ENCODE measurements around the gene PAX7. TPM values are rescaled to one million over a fixed set of nuclear protein-coding genes. Genes with fewer than 3 reads are reported as not detected.

PAX7 gene
- total RNA-seq, 1 donor from 2014 or later, result 0.05 TPM

DNA sequence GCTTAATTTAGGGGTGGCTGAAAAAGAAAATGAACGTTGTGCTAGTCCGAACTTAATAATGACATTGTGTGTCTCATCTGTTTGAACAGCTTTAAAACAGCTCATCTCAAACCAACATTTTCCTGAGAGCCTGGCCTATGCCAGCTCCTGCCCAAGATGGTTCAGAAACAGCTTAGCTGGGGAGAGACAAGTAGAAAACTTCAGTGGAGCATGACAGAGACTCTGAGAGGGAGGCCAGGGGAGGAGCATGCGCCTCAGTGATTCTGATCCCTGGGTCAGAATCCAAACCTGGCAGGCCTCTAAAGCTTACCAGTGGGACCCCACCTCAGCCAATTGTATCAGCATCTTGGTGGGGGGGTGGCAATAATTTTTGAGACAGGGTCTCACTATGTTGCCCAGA lies 129.5 kb downstream of the PAX7 start:
- no peak overlapping the region for H3K4me2 ChIP-seq (ENCODE audit: low read length)
- H2AFZ ChIP-seq (ENCODE audit: low read depth, low read length), result no peak overlapping the region
- TF ChIP-seq, protein P1, sequence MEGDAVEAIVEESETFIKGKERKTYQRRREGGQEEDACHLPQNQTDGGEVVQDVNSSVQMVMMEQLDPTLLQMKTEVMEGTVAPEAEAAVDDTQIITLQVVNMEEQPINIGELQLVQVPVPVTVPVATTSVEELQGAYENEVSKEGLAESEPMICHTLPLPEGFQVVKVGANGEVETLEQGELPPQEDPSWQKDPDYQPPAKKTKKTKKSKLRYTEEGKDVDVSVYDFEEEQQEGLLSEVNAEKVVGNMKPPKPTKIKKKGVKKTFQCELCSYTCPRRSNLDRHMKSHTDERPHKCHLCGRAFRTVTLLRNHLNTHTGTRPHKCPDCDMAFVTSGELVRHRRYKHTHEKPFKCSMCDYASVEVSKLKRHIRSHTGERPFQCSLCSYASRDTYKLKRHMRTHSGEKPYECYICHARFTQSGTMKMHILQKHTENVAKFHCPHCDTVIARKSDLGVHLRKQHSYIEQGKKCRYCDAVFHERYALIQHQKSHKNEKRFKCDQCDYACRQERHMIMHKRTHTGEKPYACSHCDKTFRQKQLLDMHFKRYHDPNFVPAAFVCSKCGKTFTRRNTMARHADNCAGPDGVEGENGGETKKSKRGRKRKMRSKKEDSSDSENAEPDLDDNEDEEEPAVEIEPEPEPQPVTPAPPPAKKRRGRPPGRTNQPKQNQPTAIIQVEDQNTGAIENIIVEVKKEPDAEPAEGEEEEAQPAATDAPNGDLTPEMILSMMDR (IDR thresholded peaks at IDR 0.05; ENCODE audit: insufficient read depth, low read depth, low read length), result no peak
- no peak for TF ChIP-seq EZH2 (IDR thresholded peaks at IDR 0.05; ENCODE audit: insufficient read depth, low read length)
- FAIRE-seq (no peak), DNase-seq (ENCODE audit: low read depth) (no peak)
- H3K27ac ChIP-seq (ENCODE audit: low read depth, low read length), result no peak overlapping the region
- peaks cover 2% of the 10 kb centered on the region for H3K9me3 ChIP-seq (ENCODE audit: insufficient read depth, low read depth, low read length)
- H3K4me3 ChIP-seq (ENCODE audit: insufficient read depth, low read depth, low read length), result no peak overlapping the region
- H3K36me3 ChIP-seq (ENCODE audit: insufficient read depth, low read length), result no peaks in the 10 kb centered on the region
- no peaks in the 10 kb centered on the region for H4K20me1 ChIP-seq (ENCODE audit: insufficient read depth, low read length)
- no peaks in the 10 kb centered on the region for H3K4me1 ChIP-seq (ENCODE audit: insufficient read depth, low read length)
- H3K9ac ChIP-seq (ENCODE audit: low read length), result no peak overlapping the region
- Mint-ChIP-seq H3K27ac (ENCODE audit: unreplicated experiment) (no peak overlapping the region), H3K4me3 (ENCODE audit: unreplicated experiment) (no peak overlapping the region), H3K36me3 (ENCODE audit: low read depth, unreplicated experiment) (no peaks in the 10 kb centered on the region), H3K4me1 (ENCODE audit: low read depth, unreplicated experiment) (no peaks in the 10 kb centered on the region), H3K9me3 (ENCODE audit: unreplicated experiment) (peaks cover 10% of the 10 kb centered on the region), H3K27me3 (ENCODE audit: low read depth, unreplicated experiment) (peaks cover 61% of the 10 kb centered on the region)
- no peaks in the 10 kb centered on the region for H3K27me3 ChIP-seq (ENCODE audit: insufficient read depth, low read length)
- H3K79me2 ChIP-seq (ENCODE audit: insufficient read depth, low read length), result no peaks in the 10 kb centered on the region

DNA sequence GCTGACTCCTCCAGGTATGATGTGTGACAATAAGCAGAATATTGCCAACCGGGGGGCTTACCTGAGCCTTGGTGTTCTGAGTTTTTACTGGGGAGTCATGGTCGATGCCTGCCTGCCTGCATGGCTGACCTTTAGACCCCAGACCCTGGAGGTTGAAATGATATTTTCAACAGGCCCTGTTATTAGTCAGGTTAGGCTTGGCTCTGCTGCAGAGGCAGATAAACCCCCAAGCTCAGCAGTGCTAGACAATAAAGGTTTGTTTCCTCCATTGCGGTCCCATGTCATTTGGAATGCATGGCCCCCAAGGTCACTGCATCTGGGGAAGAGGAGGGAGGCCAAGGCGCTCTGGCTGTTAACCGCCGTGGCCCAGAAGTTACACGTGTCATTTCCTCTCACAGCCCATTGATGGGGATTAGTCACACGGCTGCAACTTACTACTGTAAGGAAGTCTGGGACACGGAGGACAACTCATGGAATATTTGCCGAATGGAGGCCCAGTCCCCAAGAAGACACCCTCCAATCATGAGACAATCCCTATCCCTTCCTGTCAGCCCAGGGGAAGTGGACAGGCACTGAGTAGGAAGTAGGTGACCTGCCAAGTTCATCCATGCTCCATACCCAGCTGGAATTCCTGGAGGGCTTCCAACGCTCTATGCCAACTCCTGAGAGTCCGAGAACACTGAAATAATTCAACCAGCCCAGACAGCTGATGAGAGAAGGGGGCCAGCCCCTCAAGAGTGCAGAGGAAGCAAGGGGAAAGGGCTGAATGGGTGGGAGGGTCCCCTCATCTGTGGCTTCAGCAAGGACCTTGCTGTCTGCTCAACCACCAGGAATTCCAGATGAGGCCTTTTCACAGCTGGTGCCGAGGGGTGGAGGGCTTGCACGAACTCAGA lies 131.5 kb downstream of the PAX7 start:
- Histone ChIP-seq H3K4me2 (ENCODE audit: low read length) (no peak overlapping the region), H3K79me2 (ENCODE audit: insufficient read depth, low read length) (no peaks in the 10 kb centered on the region), H3K9me3 (ENCODE audit: insufficient read depth, low read depth, low read length) (no peaks in the 10 kb centered on the region), H3K36me3 (ENCODE audit: insufficient read depth, low read length) (no peaks in the 10 kb centered on the region), H3K9ac (ENCODE audit: low read length) (no peak overlapping the region), H4K20me1 (ENCODE audit: insufficient read depth, low read length) (no peaks in the 10 kb centered on the region), H2AFZ (ENCODE audit: low read depth, low read length) (no peak overlapping the region), H3K27ac (ENCODE audit: low read depth, low read length) (no peak overlapping the region), H3K4me1 (ENCODE audit: insufficient read depth, low read length) (no peaks in the 10 kb centered on the region), H3K4me3 (ENCODE audit: insufficient read depth, low read depth, low read length) (no peak overlapping the region), H3K27me3 (ENCODE audit: insufficient read depth, low read length) (no peaks in the 10 kb centered on the region)
- FAIRE-seq, result no peak
- Mint-ChIP-seq H3K4me3 (ENCODE audit: unreplicated experiment) (no peak overlapping the region), H3K36me3 (ENCODE audit: low read depth, unreplicated experiment) (no peaks in the 10 kb centered on the region), H3K27ac (ENCODE audit: unreplicated experiment) (no peak overlapping the region), H3K27me3 (ENCODE audit: low read depth, unreplicated experiment) (peaks cover 66% of the 10 kb centered on the region), H3K9me3 (ENCODE audit: unreplicated experiment) (peaks cover 8% of the 10 kb centered on the region), H3K4me1 (ENCODE audit: low read depth, unreplicated experiment) (no peaks in the 10 kb centered on the region)
- DNase-seq (ENCODE audit: low read depth), result no peak
- TF ChIP-seq, protein P1 (IDR thresholded peaks at IDR 0.05; ENCODE audit: insufficient read depth, low read depth, low read length), result no peak
- TF ChIP-seq EZH2 (IDR thresholded peaks at IDR 0.05; ENCODE audit: insufficient read depth, low read length), result no peak

DNA sequence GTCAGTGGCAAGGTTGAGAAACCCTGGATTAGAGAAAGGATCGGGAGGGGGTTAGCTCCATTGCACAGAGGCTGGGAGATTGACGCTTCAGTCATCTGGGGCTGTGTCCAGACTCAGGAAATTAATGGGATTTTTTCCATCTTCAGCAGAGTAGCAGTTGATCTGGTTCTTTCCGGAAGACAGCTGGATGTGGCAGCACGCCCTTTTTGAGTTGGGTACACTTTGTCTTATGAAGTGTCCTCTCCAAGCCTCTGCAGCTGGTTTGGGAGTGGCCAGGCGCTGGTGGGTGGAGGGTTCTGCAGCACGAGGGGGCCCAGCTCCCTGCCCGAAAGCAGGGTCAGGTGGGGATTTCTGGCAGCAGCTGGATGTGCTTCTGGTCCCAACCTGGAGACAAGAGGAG lies 133.7 kb downstream of the PAX7 start:
- no peak overlapping the region for H2AFZ ChIP-seq (ENCODE audit: low read depth, low read length)
- TF ChIP-seq EZH2 (IDR thresholded peaks at IDR 0.05; ENCODE audit: insufficient read depth, low read length), result no peak
- TF ChIP-seq, protein P1 (IDR thresholded peaks at IDR 0.05; ENCODE audit: insufficient read depth, low read depth, low read length), result no peak
- H3K4me2 ChIP-seq (ENCODE audit: low read length), result no peak overlapping the region
- no peak overlapping the region for H3K4me3 Mint-ChIP-seq (ENCODE audit: unreplicated experiment)
- no peaks in the 10 kb centered on the region for H3K79me2 ChIP-seq (ENCODE audit: insufficient read depth, low read length)
- no peaks in the 10 kb centered on the region for H3K9me3 ChIP-seq (ENCODE audit: insufficient read depth, low read depth, low read length)
- H4K20me1 ChIP-seq (ENCODE audit: insufficient read depth, low read length), result no peaks in the 10 kb centered on the region
- DNase-seq (ENCODE audit: low read depth) (no peak), FAIRE-seq (no peak)
- H3K4me1 ChIP-seq (ENCODE audit: insufficient read depth, low read length), result no peaks in the 10 kb centered on the region
- H3K36me3 Mint-ChIP-seq (ENCODE audit: low read depth, unreplicated experiment), result no peaks in the 10 kb centered on the region
- no peak overlapping the region for H3K9ac ChIP-seq (ENCODE audit: low read length)
- peaks cover 70% of the 10 kb centered on the region for H3K27me3 Mint-ChIP-seq (ENCODE audit: low read depth, unreplicated experiment)
- peaks cover 8% of the 10 kb centered on the region for H3K9me3 Mint-ChIP-seq (ENCODE audit: unreplicated experiment)
- H3K27ac Mint-ChIP-seq (ENCODE audit: unreplicated experiment), result no peak overlapping the region
- no peak overlapping the region for H3K4me3 ChIP-seq (ENCODE audit: insufficient read depth, low read depth, low read length)
- H3K36me3 ChIP-seq (ENCODE audit: insufficient read depth, low read length), result no peaks in the 10 kb centered on the region
- H3K27me3 ChIP-seq (ENCODE audit: insufficient read depth, low read length), result no peaks in the 10 kb centered on the region
- H3K4me1 Mint-ChIP-seq (ENCODE audit: low read depth, unreplicated experiment), result no peaks in the 10 kb centered on the region
- H3K27ac ChIP-seq (ENCODE audit: low read depth, low read length), result no peak overlapping the region

All from astrocyte (in vitro differentiated cells and primary cell).